ENCODE results near the gene VPS35.

The VPS35 gene

GRCh38 chr16:46651305-46651704 lies 37.7 kb downstream of the VPS35 start:
- Histone ChIP-seq H3F3A (ENCODE audit: low read depth) (no peaks in the 10 kb centered on the region), H3K9ac (ENCODE audit: low read depth, low read length, poor library complexity, severe bottlenecking) (no peak overlapping the region), H3K4me1 (ENCODE audit: insufficient read depth, low read length, poor library complexity, severe bottlenecking) (no peaks in the 10 kb centered on the region), H3K36me3 (ENCODE audit: insufficient read depth, low read length) (no peaks in the 10 kb centered on the region), H4K20me1 (ENCODE audit: insufficient read depth, low read length, poor library complexity, severe bottlenecking) (no peaks in the 10 kb centered on the region), H3K9me3 (ENCODE audit: insufficient read depth, low read depth, low read length) (no peaks in the 10 kb centered on the region), H3K4me2 (ENCODE audit: low read depth, low read length, poor library complexity, severe bottlenecking) (no peak overlapping the region), H3K27me3 (ENCODE audit: insufficient read depth, low read length, poor library complexity, severe bottlenecking) (no peaks in the 10 kb centered on the region), H3K4me3 (ENCODE audit: low read length, poor library complexity, severe bottlenecking) (no peak overlapping the region), H2AFZ (ENCODE audit: low read length) (no peak overlapping the region), H3K79me2 (ENCODE audit: insufficient read depth, low read length) (no peaks in the 10 kb centered on the region), H3K9me2 (replicated peaks; ENCODE audit: low read depth, low read length) (no peaks in the 10 kb centered on the region)
- TF ChIP-seq EZH2phosphoT487 (IDR thresholded peaks at IDR 0.05; ENCODE audit: borderline replicate concordance) (no peak), CTCF (conservative IDR thresholded peaks at IDR 0.05; ENCODE audit: low read length) (no peak)

- H3K27me3 ChIP-seq (ENCODE audit: insufficient read depth, low read length, poor library complexity, severe bottlenecking), result no peaks in the 10 kb centered on the region
- no peak for TF ChIP-seq CTCF (conservative IDR thresholded peaks at IDR 0.05; ENCODE audit: low read length)
- TF ChIP-seq EZH2phosphoT487 (IDR thresholded peaks at IDR 0.05; ENCODE audit: borderline replicate concordance), result no peak
- H2AFZ ChIP-seq (ENCODE audit: low read length), result no peak overlapping the region
- H3K4me2 ChIP-seq (ENCODE audit: low read depth, low read length, poor library complexity, severe bottlenecking), result no peak overlapping the region
- no peaks in the 10 kb centered on the region for H3K9me2 ChIP-seq (replicated peaks; ENCODE audit: low read depth, low read length)
- no peaks in the 10 kb centered on the region for H3K79me2 ChIP-seq (ENCODE audit: insufficient read depth, low read length)
- H3K36me3 ChIP-seq (ENCODE audit: insufficient read depth, low read length), result no peaks in the 10 kb centered on the region
- no peak overlapping the region for H3K9ac ChIP-seq (ENCODE audit: low read depth, low read length, poor library complexity, severe bottlenecking)
- no peaks in the 10 kb centered on the region for H3K4me1 ChIP-seq (ENCODE audit: insufficient read depth, low read length, poor library complexity, severe bottlenecking)
- H3K4me3 ChIP-seq (ENCODE audit: low read length, poor library complexity, severe bottlenecking), result no peak overlapping the region
- no peaks in the 10 kb centered on the region for H3F3A ChIP-seq (ENCODE audit: low read depth)
- no peaks in the 10 kb centered on the region for H3K9me3 ChIP-seq (ENCODE audit: insufficient read depth, low read depth, low read length)
- no peaks in the 10 kb centered on the region for H4K20me1 ChIP-seq (ENCODE audit: insufficient read depth, low read length, poor library complexity, severe bottlenecking)
Observed at GRCh38 chr16:46650254-46650623, 38.7 kb downstream of the VPS35 start.

GRCh38 chr16:46649588-46650253 lies 39.3 kb downstream of the VPS35 start:
- Histone ChIP-seq H3K27me3 (ENCODE audit: insufficient read depth, low read length, poor library complexity, severe bottlenecking) (no peaks in the 10 kb centered on the region), H4K20me1 (ENCODE audit: insufficient read depth, low read length, poor library complexity, severe bottlenecking) (no peaks in the 10 kb centered on the region), H3K9me2 (replicated peaks; ENCODE audit: low read depth, low read length) (no peaks in the 10 kb centered on the region), H3K4me3 (ENCODE audit: low read length, poor library complexity, severe bottlenecking) (no peak overlapping the region), H3K36me3 (ENCODE audit: insufficient read depth, low read length) (no peaks in the 10 kb centered on the region), H3K9ac (ENCODE audit: low read depth, low read length, poor library complexity, severe bottlenecking) (no peak overlapping the region), H3K4me2 (ENCODE audit: low read depth, low read length, poor library complexity, severe bottlenecking) (no peak overlapping the region), H3F3A (ENCODE audit: low read depth) (no peaks in the 10 kb centered on the region), H3K79me2 (ENCODE audit: insufficient read depth, low read length) (no peaks in the 10 kb centered on the region), H3K9me3 (ENCODE audit: insufficient read depth, low read depth, low read length) (0 out of 2 replicates have a peak, but pooled peaks cover 2% of the 10 kb centered on the region), H3K4me1 (ENCODE audit: insufficient read depth, low read length, poor library complexity, severe bottlenecking) (no peaks in the 10 kb centered on the region), H2AFZ (ENCODE audit: low read length) (no peak overlapping the region)
- TF ChIP-seq EZH2phosphoT487 (IDR thresholded peaks at IDR 0.05; ENCODE audit: borderline replicate concordance) (no peak), CTCF (conservative IDR thresholded peaks at IDR 0.05; ENCODE audit: low read length) (no peak)

Measured in Loucy (cell line).